GM12891 (cell line): ENCODE results near the gene NTRK3.

Experiments used
- PAX5 ChIP-seq: IDR thresholded peaks from 2 replicates; pipeline ENCODE4 v1.6.1; 2011; ENCODE audit warnings: low read length, moderate library complexity, mild to moderate bottlenecking; ENCODE audit not compliant: insufficient read depth, severe bottlenecking
- POLR2A ChIP-seq: IDR thresholded peaks from 2 replicates; pipeline ENCODE4 v1.6.1; 2011; ENCODE audit warnings: low read depth, low read length, control low read depth
- POLR2AphosphoS5 ChIP-seq: IDR thresholded peaks from 2 replicates; pipeline ENCODE4 v1.6.1; 2011; ENCODE audit warnings: low read depth, low read length, control low read depth
- SPI1 ChIP-seq: IDR thresholded peaks from 2 replicates; pipeline ENCODE4 v1.6.1; 2011; ENCODE audit warnings: low read depth, low read length, control low read depth
- TAF1 ChIP-seq: IDR thresholded peaks from 2 replicates; pipeline ENCODE4 v1.6.1; 2011; ENCODE audit warnings: low read depth, low read length, control low read depth

GRCh38 chr15:87924433-87924832, 332.1 kb downstream of the NTRK3 start:
- TF ChIP-seq TAF1 (no peak), SPI1 (no peak), POLR2A (no peak), POLR2AphosphoS5 (no peak), PAX5 (no peak)
